Measurements from ENCODE around the gene MFSD1.

- TF ChIP-seq CTCF (IDR thresholded peaks at IDR 0.05) = no peak
- no peak for TF ChIP-seq POLR2A (IDR thresholded peaks at IDR 0.05)
- TF ChIP-seq POLR2AphosphoS5 (IDR thresholded peaks at IDR 0.05) = no peak
Measured at GRCh38 chr3:158775426-158776410, 26.1 kb upstream of the MFSD1 start.
